ENCODE data around the gene LUC7L3. TPM values are rescaled to one million over a fixed set of nuclear protein-coding genes. Genes with fewer than 3 reads are reported as not detected.

LUC7L3 gene
- total RNA-seq, 2 donors from 2014 or later = 71.2 to 85.6 TPM

- Histone ChIP-seq H3K27ac (peak overlapping the region; percentile 51 to 82 (median 59)), H3K4me1 (peaks cover 36% of the 10 kb centered on the region), H3K9me3 (no peaks in the 10 kb centered on the region), H3K4me3 (no peak overlapping the region), H3K27me3 (no peaks in the 10 kb centered on the region), H3K36me3 (replicated peaks in 1 of 2; ENCODE audit: insufficient read depth in 1 of 2, low read depth in 2 of 2) (no peaks in the 10 kb centered on the region)
- DNase-seq (peak; percentile 45 to 75 (median 72)), ATAC-seq (peak; percentile 34)
- WGBS, 2 donors = 42 to 65% methylated on average over 7 to 8 of the region's 8 CpGs
- intact Hi-C loops (cut with DNase I) = no loop called here
- no peak for TF ChIP-seq POLR2A (IDR thresholded peaks at IDR 0.05)
- TF ChIP-seq, protein P1, sequence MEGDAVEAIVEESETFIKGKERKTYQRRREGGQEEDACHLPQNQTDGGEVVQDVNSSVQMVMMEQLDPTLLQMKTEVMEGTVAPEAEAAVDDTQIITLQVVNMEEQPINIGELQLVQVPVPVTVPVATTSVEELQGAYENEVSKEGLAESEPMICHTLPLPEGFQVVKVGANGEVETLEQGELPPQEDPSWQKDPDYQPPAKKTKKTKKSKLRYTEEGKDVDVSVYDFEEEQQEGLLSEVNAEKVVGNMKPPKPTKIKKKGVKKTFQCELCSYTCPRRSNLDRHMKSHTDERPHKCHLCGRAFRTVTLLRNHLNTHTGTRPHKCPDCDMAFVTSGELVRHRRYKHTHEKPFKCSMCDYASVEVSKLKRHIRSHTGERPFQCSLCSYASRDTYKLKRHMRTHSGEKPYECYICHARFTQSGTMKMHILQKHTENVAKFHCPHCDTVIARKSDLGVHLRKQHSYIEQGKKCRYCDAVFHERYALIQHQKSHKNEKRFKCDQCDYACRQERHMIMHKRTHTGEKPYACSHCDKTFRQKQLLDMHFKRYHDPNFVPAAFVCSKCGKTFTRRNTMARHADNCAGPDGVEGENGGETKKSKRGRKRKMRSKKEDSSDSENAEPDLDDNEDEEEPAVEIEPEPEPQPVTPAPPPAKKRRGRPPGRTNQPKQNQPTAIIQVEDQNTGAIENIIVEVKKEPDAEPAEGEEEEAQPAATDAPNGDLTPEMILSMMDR (IDR thresholded peaks at IDR 0.05) = no peak
Measured at GRCh38 chr17:50769884-50770283, 50.5 kb downstream of the LUC7L3 start.

GRCh38 chr17:50770346-50770745, 50.9 kb downstream of the LUC7L3 start:
- no peaks in the 10 kb centered on the region for H3K36me3 ChIP-seq (replicated peaks in 1 of 2; ENCODE audit: insufficient read depth in 1 of 2, low read depth in 2 of 2)
- ATAC-seq = no peak
- no peaks in the 10 kb centered on the region for H3K9me3 ChIP-seq
- H3K27me3 ChIP-seq = no peaks in the 10 kb centered on the region
- no peak for DNase-seq
- H3K27ac ChIP-seq = peak overlapping the region; percentile 30 to 82 (median 59)
- WGBS, 2 donors = 90 to 93% methylated on average over 2 of the region's 2 CpGs
- TF ChIP-seq POLR2A (IDR thresholded peaks at IDR 0.05) = no peak
- H3K4me3 ChIP-seq = no peak overlapping the region
- intact Hi-C loops (cut with DNase I) = no loop called here
- H3K4me1 ChIP-seq = peaks cover 32% of the 10 kb centered on the region

DNA sequence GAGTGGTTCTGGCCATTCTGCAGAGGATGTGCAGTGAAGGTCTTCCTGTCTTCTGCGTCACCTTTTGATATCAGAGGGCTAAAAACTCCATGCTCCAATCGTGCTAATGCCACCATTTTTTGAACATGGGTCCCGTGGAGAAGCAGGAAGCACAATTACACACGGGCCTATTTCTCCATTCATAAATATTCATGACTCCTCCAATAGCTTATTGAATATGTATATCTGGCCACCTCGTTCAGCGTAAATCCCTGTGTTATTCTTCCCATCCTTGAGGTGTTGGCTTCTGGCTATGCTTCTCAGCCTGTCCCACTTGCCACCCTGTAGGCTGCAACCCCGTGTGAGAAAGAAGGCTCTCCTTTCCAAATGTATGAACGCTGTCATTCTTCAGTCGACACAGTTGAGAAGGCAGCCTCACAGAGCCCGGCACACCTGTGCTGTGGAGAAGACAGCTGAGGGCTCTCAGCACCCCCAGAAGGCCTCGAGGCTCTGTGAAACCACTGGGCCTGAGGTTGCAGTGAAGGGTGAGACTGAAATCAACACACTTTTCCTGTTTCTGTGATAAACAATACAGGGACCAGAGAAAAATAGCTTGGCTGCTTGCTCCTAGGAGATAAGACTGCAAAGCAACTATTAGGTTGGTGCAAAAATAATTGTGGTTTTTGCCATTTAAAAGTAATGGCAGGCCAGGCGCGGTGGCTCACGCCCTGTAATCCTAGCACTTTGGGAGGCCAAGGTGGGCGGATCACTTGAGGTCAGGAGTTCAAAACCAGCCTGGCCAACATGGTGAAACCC, 52.8 kb downstream of the LUC7L3 start:
- TF ChIP-seq, protein P1 (IDR thresholded peaks at IDR 0.05) = no peak
- no peak for TF ChIP-seq POLR2A (IDR thresholded peaks at IDR 0.05)
- ATAC-seq (no peak), DNase-seq (no peak)
- WGBS, 2 donors = 57 to 74% methylated on average over 15 of the region's 15 CpGs
- intact Hi-C loops (cut with DNase I) = no loop called here
- Histone ChIP-seq H3K27ac (peak overlapping the region in 2 of 4 donors; percentile 21 to 48), H3K9me3 (no peaks in the 10 kb centered on the region), H3K4me3 (no peak overlapping the region), H3K4me1 (peaks cover 24% of the 10 kb centered on the region), H3K36me3 (replicated peaks in 1 of 2; ENCODE audit: insufficient read depth in 1 of 2, low read depth in 2 of 2) (no peaks in the 10 kb centered on the region), H3K27me3 (no peaks in the 10 kb centered on the region)

DNA sequence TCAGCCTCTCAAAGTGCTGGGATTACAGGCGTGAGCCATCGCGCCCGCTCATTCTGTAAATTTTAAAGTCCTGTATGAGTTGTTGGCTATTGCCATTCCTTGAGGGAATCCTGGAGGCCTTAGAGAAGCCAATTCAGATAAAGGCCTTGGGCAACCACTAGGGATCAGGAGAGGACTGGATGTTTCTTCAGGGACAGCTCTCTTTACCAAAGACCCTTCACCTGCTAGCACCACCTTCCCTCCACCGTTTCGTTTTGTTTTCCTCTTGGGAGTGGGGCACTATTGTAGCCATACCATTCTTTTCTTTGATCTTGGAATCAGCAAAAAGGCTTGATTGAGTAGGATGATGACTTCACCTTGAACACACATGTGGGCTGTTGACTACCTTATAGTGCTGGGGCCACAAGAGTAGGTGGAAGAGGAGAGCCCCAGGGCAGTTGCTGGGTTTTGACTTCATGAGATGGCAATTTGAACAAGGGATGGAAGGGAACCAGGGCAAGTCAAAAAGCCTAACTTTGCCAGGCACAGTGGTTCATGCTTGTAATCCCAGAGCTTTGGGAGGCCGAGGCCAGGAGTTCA, 54.9 kb downstream of the LUC7L3 start:
- no peak overlapping the region for H3K4me3 ChIP-seq
- DNase-seq = no peak
- H3K9me3 ChIP-seq = no peaks in the 10 kb centered on the region
- intact Hi-C loops (cut with DNase I) = no loop called here
- no peak for ATAC-seq
- H3K4me1 ChIP-seq = peaks cover 7% of the 10 kb centered on the region
- WGBS, 2 donors = 85 to 87% methylated on average over 7 of the region's 7 CpGs
- no peaks in the 10 kb centered on the region for H3K27me3 ChIP-seq
- no peaks in the 10 kb centered on the region for H3K36me3 ChIP-seq (replicated peaks in 1 of 2; ENCODE audit: insufficient read depth in 1 of 2, low read depth in 2 of 2)
- TF ChIP-seq, protein P1 (IDR thresholded peaks at IDR 0.05) = no peak
- TF ChIP-seq POLR2A (IDR thresholded peaks at IDR 0.05) = no peak
- H3K27ac ChIP-seq = no peak overlapping the region

DNA sequence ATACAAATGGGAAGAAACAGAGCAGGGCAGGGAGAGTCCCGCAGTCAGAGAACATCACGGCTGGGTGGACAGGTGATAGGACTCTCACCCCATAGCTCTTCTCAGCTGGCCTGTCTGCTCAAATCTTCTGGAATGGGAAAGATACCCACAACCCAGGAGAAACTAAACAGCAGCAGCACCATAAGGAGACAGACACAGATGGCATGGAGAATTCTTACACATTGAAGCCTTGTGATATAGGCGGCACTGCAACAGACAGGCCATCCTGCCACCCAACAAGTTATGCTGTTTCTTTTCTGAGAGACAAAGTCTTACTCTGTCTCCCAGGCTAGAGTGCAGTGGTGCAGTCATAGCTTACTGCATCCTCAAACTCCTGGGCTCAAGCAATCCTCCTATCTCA, 56.5 kb downstream of the LUC7L3 start:
- H3K4me1 ChIP-seq = no peaks in the 10 kb centered on the region
- intact Hi-C loops (cut with DNase I) = no loop called here
- ATAC-seq (no peak), DNase-seq (no peak)
- no peak overlapping the region for H3K27ac ChIP-seq
- H3K9me3 ChIP-seq = no peaks in the 10 kb centered on the region
- H3K27me3 ChIP-seq = no peaks in the 10 kb centered on the region
- H3K4me3 ChIP-seq = no peak overlapping the region
- WGBS, 2 donors = 86 to 88% methylated on average over 3 of the region's 3 CpGs
- TF ChIP-seq, protein P1 (IDR thresholded peaks at IDR 0.05) = no peak
- TF ChIP-seq POLR2A (IDR thresholded peaks at IDR 0.05) = no peak
- no peaks in the 10 kb centered on the region for H3K36me3 ChIP-seq (replicated peaks in 1 of 2; ENCODE audit: insufficient read depth in 1 of 2, low read depth in 2 of 2)

All from body of pancreas (tissue), 4 donors.